ENCODE measurements around the gene SETD5. TPM values are rescaled to one million over a fixed set of nuclear protein-coding genes. Genes with fewer than 3 reads are reported as not detected.

SETD5 gene
- total RNA-seq, 1 donor, result 140 TPM

GRCh38 chr3:9450126-9450525 lies 52.7 kb downstream of the SETD5 start:
- no peak for DNase-seq (ENCODE audit: low read depth)
- TF ChIP-seq CTCF (IDR thresholded peaks at IDR 0.05; ENCODE audit: insufficient read depth, low read depth, low read length), result no peak
- H3K4me3 ChIP-seq (ENCODE audit: low read depth, low read length), result no peak overlapping the region

GRCh38 chr3:9450991-9451390 lies 53.6 kb downstream of the SETD5 start:
- DNase-seq (ENCODE audit: low read depth), result no peak
- H3K4me3 ChIP-seq (ENCODE audit: low read depth, low read length), result no peak overlapping the region
- TF ChIP-seq CTCF (IDR thresholded peaks at IDR 0.05; ENCODE audit: insufficient read depth, low read depth, low read length), result no peak

GRCh38 chr3:9452417-9452816 lies 55.0 kb downstream of the SETD5 start:
- peak; percentile 58 for DNase-seq (ENCODE audit: low read depth)
- H3K4me3 ChIP-seq (ENCODE audit: low read depth, low read length), result no peak overlapping the region
- TF ChIP-seq CTCF (IDR thresholded peaks at IDR 0.05; ENCODE audit: insufficient read depth, low read depth, low read length), result no peak

GRCh38 chr3:9455596-9456131 lies 58.2 kb downstream of the SETD5 start:
- H3K4me3 ChIP-seq (ENCODE audit: low read depth, low read length), result no peak overlapping the region
- TF ChIP-seq CTCF (IDR thresholded peaks at IDR 0.05; ENCODE audit: insufficient read depth, low read depth, low read length), result no peak
- no peak for DNase-seq (ENCODE audit: low read depth)

GRCh38 chr3:9467451-9467850 lies 70.0 kb downstream of the SETD5 start:
- H3K4me3 ChIP-seq (ENCODE audit: low read depth, low read length), result no peak overlapping the region
- TF ChIP-seq CTCF (IDR thresholded peaks at IDR 0.05; ENCODE audit: insufficient read depth, low read depth, low read length), result no peak
- no peak for DNase-seq (ENCODE audit: low read depth)

- no peak overlapping the region for H3K4me3 ChIP-seq (ENCODE audit: low read depth, low read length)
- TF ChIP-seq CTCF (IDR thresholded peaks at IDR 0.05; ENCODE audit: insufficient read depth, low read depth, low read length), result no peak
- DNase-seq (ENCODE audit: low read depth), result peak; percentile 11
Measured at GRCh38 chr3:9468460-9468859, 71.0 kb downstream of the SETD5 start.

- H3K4me3 ChIP-seq (ENCODE audit: low read depth, low read length), result no peak overlapping the region
- DNase-seq (ENCODE audit: low read depth), result no peak
- TF ChIP-seq CTCF (IDR thresholded peaks at IDR 0.05; ENCODE audit: insufficient read depth, low read depth, low read length), result no peak
Measured at GRCh38 chr3:9469986-9470385, 72.6 kb downstream of the SETD5 start.
